CMK (cell line): ENCODE data around the gene IMPA2.
"Not testable (repeated sequence)": the region's sequence is repeated elsewhere in the genome, so short reads cannot be mapped to it uniquely, and the experiment has no call there.

Source experiments
- DNase-seq: peaks from one replicate; pipeline ENCODE4 v3.0.0-alpha.2; 2010; ENCODE audit warnings: low read depth

IMPA2 gene

GRCh38 chr18:11962597-11962996, 18.7 kb upstream of the IMPA2 start:
- DNase-seq: no peak

DNA sequence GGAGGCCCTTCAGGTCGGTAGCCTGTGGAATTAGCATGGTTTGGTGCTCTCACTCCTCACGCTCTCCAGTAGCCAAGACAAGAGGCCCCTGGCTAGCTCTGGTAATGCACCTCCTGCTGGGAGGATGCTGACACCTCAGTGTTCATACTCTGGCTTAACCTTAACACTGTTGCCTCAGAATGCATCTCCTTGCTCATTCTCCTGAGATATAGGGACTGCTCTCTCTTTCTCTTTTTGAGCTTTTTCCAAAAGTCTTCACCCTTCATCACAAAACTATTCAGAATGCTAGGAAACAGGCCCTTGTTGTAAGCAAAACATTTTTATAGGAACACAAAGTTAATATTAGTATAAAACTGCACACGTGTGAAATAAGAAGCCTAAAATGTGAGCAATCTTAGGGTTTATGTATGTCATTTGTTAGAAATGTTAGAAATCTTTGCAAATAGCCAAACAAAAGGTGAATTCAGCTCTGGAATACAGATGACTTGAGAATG, 17.3 kb upstream of the IMPA2 start:
- no peak for DNase-seq

DNA sequence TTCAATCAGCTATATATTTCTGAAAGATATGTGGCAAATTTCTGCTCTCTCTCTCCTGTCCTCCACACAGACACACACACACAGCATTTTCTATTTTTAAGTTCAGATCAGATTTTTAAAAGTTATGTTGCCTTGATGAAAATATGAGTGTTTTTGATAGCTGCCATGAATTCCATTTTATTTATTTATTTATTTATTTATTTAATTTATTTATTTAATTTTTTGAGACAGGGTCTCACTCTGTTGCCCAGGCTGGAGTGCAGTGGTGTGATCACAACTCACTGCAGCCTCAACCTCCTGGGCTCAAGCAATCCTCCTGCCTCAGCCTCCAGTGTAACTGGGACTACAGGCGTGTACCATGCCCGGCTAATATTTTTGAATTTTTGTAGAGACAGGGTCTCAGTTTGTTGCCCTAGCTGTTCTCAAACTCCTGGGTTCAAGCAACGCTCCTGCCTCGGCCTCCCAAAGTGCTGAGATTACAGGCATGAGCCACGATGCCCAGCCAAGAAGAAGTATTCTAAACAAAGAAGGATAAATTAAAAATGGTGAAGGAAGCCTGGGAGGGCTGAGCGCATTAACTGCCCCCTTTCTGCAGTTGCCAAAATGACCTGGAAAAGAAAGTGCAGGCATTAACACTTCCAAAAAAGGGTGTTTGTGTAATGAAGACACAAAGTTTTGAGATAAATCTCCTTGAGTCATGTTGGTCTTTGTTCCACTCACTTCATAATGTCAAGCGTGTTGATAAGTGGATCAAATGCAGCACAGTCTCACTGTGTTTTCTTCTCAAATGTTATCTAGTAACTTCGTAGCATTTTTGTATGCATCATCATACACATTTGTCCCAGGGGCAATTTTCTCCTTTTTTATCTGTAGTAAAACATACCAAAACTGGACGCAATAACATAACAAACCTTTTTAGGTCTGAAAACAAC, 11.1 kb upstream of the IMPA2 start:
- no peak for DNase-seq

DNA sequence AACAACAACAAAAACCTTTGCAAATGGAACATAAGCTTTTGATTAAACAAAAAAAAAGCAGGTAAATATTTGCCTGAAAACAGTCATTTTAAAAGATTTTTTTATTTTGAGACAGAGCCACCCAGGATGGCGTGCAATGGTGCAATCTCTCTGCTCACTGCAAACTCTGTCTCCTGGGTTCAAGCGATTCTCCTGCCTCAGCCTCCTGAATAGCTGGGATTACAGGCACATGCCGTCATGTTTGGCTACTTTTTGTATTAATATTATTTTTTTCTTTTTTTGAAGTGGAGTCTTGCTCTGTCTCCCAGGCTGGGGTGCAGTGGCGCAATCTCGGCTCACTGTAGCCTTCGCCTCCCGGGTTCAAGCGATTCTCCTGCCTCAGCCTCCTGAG, 10.5 kb upstream of the IMPA2 start:
- DNase-seq: not testable (repeated sequence)

- DNase-seq: no peak
These were observed 8.7 kb upstream of the IMPA2 start for GRCh38 chr18:11972371-11973174.

DNA sequence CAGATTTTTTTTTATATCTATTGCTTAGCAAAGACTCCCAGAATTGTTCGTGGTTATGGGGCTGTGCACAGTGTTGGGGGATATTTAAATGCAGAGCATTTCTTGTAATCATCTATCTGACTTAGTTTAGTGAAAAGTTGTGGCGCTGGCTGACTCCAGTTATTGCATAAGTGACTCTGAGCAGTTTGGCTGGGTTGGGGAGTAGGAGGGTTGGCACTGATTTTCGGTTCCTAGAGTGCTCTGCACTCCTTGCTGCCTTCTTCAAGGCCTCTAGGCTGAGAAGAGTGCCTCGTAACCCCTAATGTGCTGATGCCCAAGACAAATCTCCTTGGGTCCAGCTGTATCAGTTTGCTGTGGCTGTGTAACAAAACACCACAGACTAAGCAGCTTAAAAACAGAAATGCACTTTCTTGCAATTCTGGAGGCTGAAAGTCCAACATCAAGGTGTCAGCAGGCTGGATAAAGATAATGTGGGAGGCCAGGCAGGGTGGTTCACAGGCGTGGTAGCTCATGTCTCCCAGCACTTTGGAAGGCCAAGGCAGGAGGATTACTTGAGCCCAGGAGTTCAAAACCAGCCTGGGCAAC, 6.5 kb upstream of the IMPA2 start:
- DNase-seq: no peak

DNA sequence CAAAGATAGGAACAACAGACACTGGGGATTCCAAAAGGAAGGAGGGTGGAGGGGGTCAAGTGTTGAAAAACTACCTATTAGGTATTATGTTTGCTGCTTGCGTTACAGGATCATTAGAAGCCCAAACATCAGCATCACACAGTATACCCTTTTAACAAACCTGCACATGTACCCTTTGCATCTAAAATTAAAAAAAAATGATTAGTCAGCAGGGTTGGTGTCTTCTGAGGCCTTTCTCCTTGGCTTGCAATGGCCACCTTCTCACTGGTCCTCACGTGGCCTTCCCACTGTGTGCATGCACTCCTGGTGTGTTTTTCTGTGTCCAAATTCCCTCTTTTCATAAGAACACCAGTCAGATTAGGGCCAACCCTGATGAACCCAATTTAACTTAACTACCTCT, 5.6 kb upstream of the IMPA2 start:
- DNase-seq: no peak

DNA sequence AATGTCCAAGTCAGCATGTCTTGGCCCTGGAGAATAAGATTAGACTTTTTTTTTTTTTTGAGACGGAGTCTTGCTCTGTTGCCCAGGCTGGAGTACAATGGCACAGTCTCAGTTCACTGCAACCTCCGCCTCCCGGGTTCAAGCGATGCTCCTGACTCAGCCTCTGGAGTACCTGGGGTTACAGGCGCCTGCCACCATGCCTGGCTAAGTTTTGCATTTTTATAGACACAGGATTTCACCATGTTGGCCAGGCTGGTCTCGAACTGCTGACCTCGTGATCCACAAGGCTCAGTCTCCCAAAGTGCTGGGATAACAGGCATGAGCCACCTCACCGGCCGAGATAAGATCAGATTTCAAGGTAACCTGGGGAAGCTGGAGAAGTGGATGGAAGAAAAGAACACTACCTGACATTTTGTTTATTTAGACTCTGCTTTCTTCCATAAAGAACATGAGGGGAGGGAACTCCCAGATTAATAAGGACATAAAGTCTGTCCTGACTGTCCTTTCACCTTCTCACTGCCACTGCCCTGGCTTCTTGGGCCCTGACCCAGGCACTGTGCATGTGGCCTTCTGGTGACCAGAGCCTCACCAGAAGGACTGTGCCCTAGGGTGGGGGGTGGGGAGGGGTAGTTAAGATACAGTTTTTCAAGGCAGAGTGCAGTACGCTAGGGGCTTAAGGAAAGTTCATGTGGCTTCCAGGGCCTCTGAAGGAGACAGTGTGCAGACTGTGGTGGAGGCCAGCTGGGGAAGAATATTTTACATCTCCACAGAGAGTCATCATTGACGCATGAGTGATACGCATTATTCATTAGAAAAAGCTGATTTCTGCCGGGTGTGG, 4.8 kb upstream of the IMPA2 start:
- DNase-seq: no peak

- no peak for DNase-seq
These were observed 4.2 kb upstream of the IMPA2 start for GRCh38 chr18:11977153-11977466.

GRCh38 chr18:11978956-11979355, 2.4 kb upstream of the IMPA2 start:
- DNase-seq: no peak

GRCh38 chr18:11980163-11980493, 1.2 kb upstream of the IMPA2 start:
- DNase-seq: no peak

DNA sequence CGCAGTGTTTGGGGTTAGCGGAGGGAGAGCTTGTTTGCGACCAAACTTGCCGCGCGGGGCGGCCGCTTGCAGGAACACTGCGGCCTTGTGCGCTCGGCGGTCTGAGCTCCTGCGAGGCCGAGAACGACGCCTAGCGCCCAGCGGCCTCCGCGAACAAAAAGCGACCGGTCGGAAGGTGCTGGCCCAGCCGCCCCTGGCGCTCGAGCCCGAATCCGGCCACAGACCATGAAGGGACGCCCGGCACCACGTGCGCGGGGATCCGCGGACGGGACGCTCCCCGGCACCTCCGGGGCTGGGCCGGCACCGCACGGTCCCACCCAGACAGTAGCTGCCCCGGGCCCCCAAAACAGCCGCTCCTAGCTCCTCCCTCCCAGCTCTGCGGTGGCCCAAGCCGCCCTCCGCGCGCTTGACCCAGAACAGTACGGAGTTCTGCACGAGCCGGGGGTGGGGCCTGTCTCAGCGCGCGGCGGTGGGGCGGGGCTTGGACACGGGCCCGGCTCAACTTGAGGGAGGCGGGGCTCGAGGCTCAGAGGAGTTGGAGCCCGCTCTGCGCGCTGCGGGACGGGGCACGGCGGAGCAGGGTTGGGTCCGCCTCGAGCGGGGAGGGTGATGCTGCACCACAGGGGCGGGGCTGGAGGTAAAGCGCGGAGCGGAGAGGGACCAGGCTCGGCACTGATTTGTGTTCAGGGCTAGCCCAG, 664 bp upstream of the IMPA2 start:
- DNase-seq: no peak

DNA sequence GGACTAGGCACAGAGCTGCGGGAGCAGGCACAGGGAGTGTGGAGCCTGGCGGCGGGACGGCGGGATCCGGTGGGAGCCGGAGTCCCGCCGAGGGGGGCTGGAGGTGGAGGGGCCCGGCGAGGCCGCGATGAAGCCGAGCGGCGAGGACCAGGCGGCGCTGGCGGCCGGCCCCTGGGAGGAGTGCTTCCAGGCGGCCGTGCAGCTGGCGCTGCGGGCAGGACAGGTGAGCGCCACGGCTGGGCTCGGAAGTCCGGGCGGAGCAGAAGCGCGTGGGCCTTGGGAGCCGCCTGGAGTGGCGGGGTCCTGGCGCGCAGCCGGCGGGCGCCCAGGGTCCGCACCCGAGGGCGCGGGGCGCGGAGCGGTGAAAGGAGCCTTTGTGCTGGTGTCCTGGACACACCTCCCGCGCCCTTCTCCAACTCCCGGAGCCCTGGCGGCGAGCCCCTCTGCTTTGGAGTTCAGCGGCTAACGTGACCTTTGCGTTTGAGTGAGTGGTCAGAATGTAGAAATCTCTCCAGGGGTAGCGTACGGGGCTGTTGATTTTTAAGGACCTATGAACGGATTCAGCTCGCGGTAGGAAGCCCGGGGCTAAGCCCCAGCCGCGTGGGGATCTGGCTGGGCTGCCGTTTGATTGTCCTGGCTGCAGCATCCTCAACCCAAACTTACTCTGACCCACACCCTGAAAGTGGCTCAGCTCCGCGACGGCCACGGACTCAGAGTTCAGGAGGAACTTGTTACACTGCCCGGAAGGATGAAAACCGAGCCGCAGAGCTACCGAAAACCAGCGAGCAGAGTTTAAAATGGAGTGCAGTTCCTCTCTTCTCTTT, 448 bp downstream of the IMPA2 start:
- no peak for DNase-seq

DNA sequence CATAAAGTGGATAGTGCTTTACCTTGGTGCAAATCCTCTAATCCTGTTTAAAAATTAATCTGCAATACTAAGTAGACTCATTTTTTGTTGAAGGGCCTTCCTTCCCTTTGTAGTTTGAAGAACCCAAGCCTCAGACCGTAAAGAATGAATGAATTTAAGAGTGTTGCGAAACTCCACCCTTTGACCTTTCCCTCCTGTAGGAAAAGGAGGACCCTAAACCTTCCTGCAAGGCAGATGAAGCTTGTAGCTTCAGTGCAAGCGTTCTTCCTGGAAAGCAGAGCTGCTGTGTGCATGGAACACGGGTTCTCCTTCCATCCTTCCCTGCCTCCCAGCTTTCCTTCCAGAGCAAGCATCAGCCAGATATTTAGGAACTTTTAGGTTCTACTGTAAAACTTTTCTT, 1.7 kb downstream of the IMPA2 start:
- no peak for DNase-seq

GRCh38 chr18:11983592-11983991, 2.3 kb downstream of the IMPA2 start:
- no peak for DNase-seq

- DNase-seq: no peak
These were observed 2.8 kb downstream of the IMPA2 start for GRCh38 chr18:11984091-11984490.

GRCh38 chr18:11985586-11985985, 4.3 kb downstream of the IMPA2 start:
- no peak for DNase-seq

DNA sequence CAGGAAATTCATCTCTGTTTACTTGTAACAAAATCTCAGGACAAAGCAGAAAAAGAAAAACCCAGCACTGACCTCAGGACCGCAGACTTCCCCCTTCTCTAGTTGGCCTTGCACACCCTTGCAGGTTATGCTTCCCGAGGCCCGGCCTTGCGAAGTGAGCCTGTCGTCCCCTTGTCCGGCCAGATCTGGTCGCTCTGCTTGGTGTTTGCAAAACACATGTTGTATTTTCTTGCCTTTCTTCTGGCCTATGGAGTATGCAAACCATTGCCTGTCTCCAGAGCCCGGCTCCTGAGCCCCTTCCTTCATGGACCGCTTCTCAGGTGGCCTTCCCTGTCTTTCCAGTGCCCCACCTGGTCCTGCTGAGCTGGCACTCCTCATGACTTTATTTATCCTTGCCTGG, 4.8 kb downstream of the IMPA2 start:
- DNase-seq: no peak

DNA sequence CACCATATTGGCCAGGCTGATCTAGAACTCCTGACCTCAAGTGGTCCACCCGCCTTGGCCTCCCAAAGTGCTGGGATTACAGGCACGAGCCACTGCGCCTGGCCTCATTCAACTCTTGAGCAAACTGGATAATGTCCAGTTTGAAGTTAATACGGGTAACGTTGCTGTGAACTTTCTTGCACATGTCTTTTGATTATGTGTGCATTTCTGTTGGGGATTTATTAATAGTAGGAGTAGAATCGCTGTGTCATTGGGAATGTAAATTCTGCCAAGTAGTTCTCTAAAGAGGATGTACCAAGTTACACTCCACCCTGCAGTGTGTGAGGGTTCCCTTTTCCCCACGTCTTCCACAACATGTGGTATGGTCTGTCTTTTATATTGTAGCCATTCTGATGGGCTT, 6.2 kb downstream of the IMPA2 start:
- no peak for DNase-seq

DNA sequence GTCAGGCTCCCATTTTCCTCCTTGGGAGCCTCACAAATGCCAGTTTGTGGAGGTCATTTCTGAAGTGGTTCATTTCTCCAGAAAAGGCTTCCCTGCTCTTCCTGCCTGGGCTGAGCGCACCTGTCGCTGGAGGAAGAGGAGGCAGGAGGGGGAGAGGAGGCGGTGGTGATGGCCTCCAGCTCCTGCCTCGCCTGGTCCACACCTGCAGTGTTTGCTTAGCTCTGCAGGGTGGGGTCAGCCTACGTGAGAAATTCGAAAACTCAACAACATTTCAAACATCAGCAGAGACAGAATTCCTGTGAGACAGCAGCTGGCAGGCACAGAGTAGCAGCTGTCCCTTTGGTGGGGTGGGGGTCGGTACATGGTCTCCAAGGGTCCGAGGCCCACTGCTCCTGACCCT, 7.9 kb downstream of the IMPA2 start:
- no peak for DNase-seq

GRCh38 chr18:11989966-11990380, 8.7 kb downstream of the IMPA2 start:
- no peak for DNase-seq
